RWPE1 (cell line): ENCODE data around the gene MAD2L1BP.

Experiments used
- CTCF ChIA-PET: fragments of 350-600 bp; sonication (Branson Sonifier 250); formaldehyde crosslinking; extraction: SDS; loops from one replicate; lab custom pipeline; 2021; lab: Yijun Ruan, JAX
- POLR2A ChIA-PET: fragments of 400-600 bp; formaldehyde crosslinking; extraction: SDS; loops from one replicate; lab custom pipeline; 2020; ENCODE audit warnings: antibody characterized with exemption; ENCODE audit not compliant: low non-redundant PET; lab: Yijun Ruan, JAX
- DNase-seq: peaks from one replicate; pipeline ENCODE4 v3.0.0; 2012; ENCODE audit warnings: low spot score
- H3K27ac ChIP-seq: fragments of 450-650 bp; 2 replicates; pipeline ENCODE4 v1.5.1; 2017
- CTCF ChIP-seq: fragments of 450-650 bp; conservative IDR thresholded peaks from 2 replicates; pipeline ENCODE4 v1.5.1; 2017; ENCODE audit warnings: low read depth, mild to moderate bottlenecking

Gene MAD2L1BP

GRCh38 chr6:43689421-43689820, 53.8 kb downstream of the MAD2L1BP start:
- no peak overlapping the region for H3K27ac ChIP-seq
- DNase-seq: no peak
- ChIA-PET POLR2A (no interaction called here), CTCF (no interaction called here)
- no peak for TF ChIP-seq CTCF
